ENCODE data around the gene SMG6.

GRCh38 chr17:2063261-2064146 is 240.1 kb downstream of the SMG6 start:
- TF ChIP-seq CHD2 (IDR thresholded peaks at IDR 0.05; ENCODE audit: low read length) (no peak), MAX (IDR thresholded peaks at IDR 0.05) (no peak), CTCF (IDR thresholded peaks at IDR 0.05; ENCODE audit: control extremely low read depth in 1 of 3, insufficient read depth in 1 of 3, low read depth in 1 of 3, low read length in 3 of 3) (no peak), SP1 (IDR thresholded peaks at IDR 0.05; ENCODE audit: low read depth, low read length) (no peak), EZH2 (IDR thresholded peaks at IDR 0.05; ENCODE audit: low read depth, low read length, severe bottlenecking) (no peak), RFX5 (IDR thresholded peaks at IDR 0.05; ENCODE audit: borderline replicate concordance, low read depth, low read length) (no peak)
